Stimulated activated CD8-positive, alpha-beta memory T cell treated with anti-CD3 and anti-CD28 coated beads, Interleukin-7, amount 100 ng/mL, for 1 hour (primary cell): ENCODE results near the gene ZFP36L2.

ENCODE experiments used
- DNase-seq, 2 donors: peaks; one replicate each; pipeline ENCODE4 v3.0.0-alpha.2; 2020; ENCODE audit warnings: low read depth in 2 of 2

Gene ZFP36L2

DNA sequence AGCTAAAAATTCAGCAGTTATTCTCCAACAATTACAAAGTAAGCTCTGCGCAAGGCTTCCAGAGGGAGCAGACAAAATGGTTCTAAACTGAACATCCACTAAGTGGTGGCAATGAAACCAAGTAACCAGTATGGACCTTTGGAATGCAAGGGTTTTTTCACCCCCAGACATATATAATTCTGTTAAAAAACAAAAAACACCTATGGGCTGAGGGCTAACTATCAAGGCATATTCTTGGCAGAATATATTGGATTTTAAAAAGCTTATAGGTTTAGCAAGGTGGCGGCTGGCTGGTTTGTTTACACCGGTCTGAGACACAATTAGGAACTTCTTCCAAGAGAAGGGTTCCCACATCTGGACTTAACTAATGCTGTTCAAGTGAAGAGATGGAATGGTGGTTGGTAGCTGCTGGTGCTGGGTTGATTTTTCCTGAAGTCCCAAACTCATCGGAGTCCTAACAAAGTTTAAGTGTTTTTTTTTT lies 2.8 kb downstream of the ZFP36L2 start:
- no peak for DNase-seq

GRCh38 chr2:43222475-43223309 lies 3.7 kb downstream of the ZFP36L2 start:
- no peak for DNase-seq

DNA sequence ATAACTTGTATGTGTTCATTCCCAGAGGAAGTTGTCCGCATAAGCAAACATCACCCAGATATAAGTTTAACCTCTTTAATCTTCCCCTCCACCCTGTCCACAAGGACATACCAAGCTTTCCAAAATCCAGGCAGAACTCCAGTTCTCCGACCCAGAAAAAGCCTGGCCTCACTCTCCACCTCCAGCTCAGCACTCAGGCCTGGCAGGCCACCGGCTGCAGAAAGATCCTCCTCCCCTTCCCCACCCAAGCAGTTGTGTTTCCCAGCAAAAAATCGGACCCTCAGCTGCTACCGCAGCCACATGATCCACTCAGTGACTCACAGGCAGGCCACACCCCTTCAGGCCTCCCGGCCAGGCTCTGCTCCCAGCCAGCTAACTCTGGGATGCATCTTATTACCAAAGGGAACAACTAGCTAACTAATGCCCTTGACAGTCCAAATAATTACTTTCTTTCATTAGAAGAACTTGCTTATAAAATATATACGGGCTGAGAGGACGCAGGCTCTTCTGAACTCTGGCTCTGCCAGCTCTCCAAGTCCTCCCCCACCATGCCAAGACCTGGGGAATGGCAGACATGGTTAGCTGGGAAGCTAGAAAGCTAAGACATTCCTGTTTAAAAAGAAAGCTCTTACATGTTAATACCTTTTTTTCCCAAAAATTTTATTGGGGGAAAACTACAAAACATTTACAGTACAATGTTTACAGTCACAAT lies 4.5 kb downstream of the ZFP36L2 start:
- peak in 1 of 2 donors; percentile 28 for DNase-seq

DNA sequence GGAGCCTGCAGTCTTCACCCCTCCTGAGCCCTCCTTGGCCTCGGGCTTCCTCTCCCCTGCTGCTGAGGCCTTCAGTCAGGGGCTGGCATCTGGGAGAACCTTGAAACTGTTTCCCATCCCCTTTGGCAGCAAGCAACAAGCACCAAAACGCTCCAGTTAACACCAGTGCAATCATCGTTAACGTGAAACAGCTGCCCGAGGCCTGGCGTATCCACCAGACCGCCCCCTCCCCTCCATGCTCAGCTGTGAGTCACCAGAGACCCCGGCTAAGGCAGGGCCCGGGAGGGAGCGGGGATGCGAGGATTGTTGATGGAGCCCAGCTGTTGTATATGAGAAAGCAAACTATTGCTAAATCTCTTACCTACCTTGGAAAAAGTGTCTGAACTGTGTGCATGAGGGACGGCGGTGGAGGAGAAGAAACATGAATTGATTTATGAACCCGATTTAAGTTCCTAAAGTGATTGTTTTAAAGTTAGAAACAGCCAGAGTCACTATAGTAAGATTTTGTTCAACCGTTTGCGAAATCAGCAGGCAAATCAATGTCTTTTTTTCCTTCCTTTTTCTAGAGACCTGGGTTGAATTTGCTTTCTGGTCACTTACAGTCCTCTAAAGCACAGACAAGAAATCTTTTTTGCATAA lies 5.2 kb downstream of the ZFP36L2 start:
- no peak for DNase-seq

DNA sequence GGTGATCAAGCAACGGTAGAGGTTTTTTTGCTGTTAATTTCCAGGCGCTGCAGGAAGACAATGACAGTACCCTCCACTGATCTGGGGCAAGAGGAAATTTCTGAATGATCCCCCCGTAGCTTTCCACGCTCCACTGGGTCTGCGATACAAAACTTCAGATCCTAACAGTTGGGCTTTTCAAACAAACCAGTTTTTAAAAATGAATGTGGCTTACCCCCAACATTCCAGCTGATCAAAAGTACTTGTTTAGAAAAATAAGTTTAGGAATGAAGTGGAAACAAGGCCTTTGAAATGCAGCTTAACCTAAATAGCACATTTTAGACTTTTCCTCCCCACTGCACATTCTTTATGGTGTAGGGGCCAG lies 5.7 kb downstream of the ZFP36L2 start:
- DNase-seq = no peak

GRCh38 chr2:43220229-43220751 lies 6.1 kb downstream of the ZFP36L2 start:
- DNase-seq = no peak

GRCh38 chr2:43219383-43220228 lies 6.8 kb downstream of the ZFP36L2 start:
- peak; percentile 42 to 50 for DNase-seq

DNA sequence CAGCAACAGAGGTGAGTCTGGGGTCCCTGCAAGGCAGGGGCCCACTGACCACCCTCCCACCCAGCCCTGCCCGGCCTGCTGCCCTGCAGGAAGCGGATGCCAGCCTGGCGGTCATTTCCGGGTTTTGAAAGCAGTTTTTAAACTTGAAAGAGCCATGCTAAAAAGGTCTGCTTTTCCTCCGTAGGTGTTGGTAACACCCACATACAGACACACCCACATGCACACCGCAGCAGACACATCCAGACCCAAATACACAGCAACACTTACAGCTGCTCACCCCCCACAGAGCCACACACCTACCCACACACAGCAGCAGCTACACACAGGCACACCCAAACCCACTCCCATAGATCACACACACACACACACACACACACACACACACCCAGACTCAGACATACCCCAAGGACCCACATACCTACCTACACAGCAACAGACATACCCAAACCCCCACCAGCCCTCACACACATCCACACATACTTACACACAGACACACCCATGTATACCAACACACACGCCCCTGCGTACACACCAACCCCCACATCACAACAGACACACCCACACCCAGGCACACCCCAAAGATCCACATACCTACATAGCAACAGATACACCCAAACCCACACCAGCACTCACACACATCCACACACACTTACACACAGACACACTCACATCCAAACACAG lies 7.6 kb downstream of the ZFP36L2 start:
- DNase-seq = peak; percentile 45 to 54

- DNase-seq = no peak
Measured at GRCh38 chr2:43218155-43218701, 8.2 kb downstream of the ZFP36L2 start.

DNA sequence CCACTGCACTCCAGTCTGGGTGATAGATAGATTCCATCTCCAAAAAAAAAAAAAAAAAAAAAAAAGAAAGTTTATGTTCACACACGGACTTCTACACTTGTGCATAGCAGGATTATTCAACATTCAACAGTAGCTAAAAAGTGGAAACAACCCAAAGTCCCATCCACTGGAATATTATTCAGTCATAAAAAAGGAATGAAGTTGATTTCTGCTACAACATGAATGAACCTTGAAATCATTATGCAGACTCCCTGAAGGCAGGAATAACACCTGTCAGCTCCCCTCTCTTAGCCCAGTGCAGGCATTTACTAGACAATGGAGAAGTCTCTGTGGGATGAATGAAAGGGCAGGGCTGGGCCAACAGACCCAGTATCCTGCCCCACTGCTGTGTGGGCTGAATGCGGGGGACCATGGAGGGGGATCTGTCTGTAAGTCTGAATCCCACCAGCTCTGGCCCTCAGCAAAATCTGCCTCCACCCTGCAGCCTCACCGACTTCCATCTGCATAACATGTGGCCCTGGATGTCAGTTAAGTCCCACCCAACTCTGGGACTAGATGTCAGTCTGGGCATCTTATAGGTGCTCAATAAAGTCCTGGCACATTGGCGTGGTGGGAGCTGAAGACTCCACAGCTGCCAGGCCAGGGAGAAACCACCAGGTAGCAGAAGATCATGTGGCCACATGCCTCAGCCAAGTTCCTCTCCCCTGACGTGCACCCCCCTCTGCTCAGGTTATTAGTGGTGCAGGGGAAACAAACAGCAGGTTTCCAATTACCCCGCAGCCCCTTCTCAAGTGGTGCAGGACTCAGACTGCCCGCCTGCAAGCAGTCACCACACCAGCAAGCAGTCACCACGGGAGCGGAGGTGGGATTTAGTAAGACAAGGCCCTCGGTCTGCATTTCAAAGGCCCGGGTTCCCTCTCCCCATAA lies 8.9 kb downstream of the ZFP36L2 start:
- no peak for DNase-seq

DNA sequence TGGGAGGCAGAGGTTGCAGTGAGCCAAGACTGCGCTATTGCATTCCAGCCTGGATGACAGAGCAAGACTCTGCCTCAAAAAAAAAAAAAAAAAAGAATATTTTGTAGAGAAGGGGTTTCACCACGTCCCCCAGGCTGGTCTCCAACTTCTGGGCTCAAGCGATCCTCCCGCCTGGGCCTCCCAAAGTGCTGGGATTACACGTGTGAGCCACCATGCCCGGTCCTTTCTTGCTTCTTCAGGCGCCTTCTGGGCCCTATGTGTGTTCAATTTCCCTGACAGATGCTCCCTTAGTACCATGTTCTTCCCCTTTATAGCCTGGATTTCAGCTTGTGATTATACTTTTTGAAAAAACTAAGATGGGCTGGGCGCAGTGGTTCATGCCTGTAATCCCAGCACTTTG lies 9.8 kb downstream of the ZFP36L2 start:
- no peak for DNase-seq

GRCh38 chr2:43215673-43216255 lies 10.6 kb downstream of the ZFP36L2 start:
- no peak for DNase-seq

DNA sequence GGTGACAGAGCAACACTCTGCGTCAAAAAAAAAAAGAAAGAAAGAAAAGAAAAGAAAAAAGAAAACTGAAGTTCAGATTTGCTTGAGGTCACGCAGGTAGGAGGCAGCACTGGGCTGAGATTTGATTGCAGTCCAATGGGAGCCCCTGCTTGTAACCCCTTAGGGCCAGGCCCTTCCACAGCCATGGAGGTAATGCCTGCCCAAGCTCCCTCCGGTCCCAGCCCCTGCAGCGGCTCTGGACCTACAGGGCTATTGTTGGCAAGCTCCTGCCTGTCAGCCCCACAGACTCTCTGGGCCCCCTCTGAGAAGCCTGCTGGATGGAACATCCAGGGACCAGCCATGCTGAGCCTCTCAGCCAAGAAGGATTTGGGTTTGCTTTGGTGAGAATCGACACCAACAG lies 12.2 kb downstream of the ZFP36L2 start:
- DNase-seq = no peak

DNA sequence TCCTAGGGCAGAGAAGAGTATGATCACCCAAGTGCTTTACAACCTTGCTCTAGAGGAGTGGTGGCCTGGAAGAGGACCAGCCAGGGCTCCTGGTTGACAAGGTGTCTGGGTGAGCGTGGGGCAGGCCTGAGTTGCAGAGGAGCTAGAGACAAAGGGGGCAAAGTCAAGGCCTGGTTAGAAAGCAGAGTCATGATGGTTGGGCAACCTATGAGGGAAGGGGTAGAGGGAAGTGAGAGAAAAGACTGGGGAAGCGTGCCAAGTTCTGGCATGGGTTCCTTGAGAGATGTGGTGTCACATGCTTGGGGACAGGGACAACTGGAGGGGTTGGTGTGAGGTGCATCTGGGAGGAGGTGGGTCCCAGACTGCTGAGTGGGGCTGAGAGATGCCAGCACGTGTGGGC lies 13.5 kb downstream of the ZFP36L2 start:
- DNase-seq = no peak

DNA sequence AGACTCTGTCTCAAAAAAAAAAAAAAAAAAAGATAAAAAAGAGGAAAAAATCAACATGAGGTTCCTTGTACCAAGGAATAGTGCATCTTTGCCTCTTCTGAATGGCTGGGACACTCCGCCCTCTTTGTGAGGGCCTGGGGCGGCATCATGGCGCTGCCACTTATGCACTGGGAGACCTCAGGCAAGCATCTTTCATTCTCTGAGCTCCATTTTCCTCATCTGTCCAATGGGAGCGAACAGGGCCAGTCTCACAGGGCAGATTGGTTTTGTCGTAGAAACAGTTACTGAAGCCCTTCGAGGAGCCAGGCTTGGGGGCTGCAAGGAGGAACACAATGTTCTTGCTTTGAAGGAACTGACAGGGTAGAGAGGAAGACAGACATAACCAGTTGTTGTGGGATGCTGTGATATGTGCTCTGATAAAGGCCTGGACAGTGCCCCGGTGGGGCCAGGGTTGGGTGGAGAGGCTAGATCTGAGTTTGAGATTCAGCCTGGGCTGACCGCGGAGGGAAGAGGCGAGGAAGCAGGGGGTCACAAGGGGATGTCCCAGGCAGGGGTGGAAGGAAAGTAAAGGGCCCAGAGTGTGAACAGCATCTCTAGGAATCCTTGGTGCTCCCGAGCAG lies 14.1 kb downstream of the ZFP36L2 start:
- DNase-seq = no peak

GRCh38 chr2:43210467-43211303 lies 15.7 kb downstream of the ZFP36L2 start:
- DNase-seq = no peak

DNA sequence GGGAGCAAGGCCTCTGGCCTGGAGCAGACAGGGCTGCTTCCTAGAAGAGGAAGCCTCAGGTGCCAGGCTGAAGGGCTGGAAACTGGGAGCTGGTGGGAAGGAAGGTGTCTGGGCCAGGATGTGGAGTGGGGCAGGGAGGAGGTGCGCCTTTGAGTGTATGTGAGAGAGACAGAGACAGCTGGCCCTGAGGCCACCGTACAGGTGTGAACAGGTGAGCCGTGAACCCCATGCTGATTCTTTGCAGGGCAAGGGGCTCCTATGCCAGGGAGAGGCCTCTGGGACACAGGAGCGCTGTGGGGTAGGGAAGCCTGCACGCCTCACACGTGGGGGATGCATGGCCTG lies 16.3 kb downstream of the ZFP36L2 start:
- no peak for DNase-seq

DNA sequence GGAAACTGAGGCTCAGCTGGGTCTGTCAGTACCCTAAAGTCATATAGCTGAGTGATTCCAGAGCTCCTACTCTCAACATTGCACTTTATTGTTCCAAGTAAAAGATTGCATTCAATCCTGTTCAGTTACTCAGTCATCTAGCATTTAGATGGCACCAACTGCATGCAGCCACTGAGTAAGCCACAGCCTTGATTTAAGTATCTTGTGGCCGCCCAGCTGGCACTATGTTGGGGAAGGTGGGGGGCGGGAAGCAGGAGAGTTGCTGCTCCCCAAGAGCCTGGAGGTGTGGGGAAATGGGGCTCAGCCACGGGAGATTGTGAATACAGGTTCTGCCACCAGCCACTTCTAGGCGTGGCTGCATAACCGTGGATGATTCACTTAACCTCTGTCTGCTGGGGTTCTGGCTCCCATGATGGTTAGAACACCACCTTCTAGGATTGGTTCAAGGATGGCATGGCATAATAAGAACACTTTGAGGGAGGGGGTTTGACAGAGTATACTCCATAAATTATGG lies 17.1 kb downstream of the ZFP36L2 start:
- no peak for DNase-seq
